ENCODE data around the gene KCNJ15.
A peak's percentile ranks its signal among the peaks of the same experiment; 100 is the strongest.

Gene KCNJ15

GRCh38 chr21:38300141-38300578, 43.4 kb downstream of the KCNJ15 start:
- no peak for DNase-seq

- DNase-seq, result no peak
Measured at GRCh38 chr21:38301321-38302214, 44.8 kb downstream of the KCNJ15 start.

- no peak for DNase-seq
Measured at GRCh38 chr21:38303300-38303699, 46.5 kb downstream of the KCNJ15 start.

GRCh38 chr21:38306433-38307141, 49.8 kb downstream of the KCNJ15 start:
- no peak for DNase-seq

- DNase-seq, result no peak
Measured at GRCh38 chr21:38307771-38308531, 51.2 kb downstream of the KCNJ15 start.

GRCh38 chr21:38308532-38309119, 51.8 kb downstream of the KCNJ15 start:
- no peak for DNase-seq

- peak; percentile 27 to 45 for DNase-seq
Measured at GRCh38 chr21:38310646-38311485, 54.1 kb downstream of the KCNJ15 start.

- peak; percentile 16 to 25 for DNase-seq
Measured at GRCh38 chr21:38311765-38312164, 55.0 kb downstream of the KCNJ15 start.

- DNase-seq, result no peak
Measured at GRCh38 chr21:38312822-38313221, 56.0 kb downstream of the KCNJ15 start.

- DNase-seq, result no peak
Measured at GRCh38 chr21:38314558-38314957, 57.8 kb downstream of the KCNJ15 start.

- DNase-seq, result no peak
Measured at GRCh38 chr21:38315122-38315521, 58.3 kb downstream of the KCNJ15 start.

GRCh38 chr21:38319781-38320180, 63.0 kb downstream of the KCNJ15 start:
- no peak for DNase-seq

- no peak for DNase-seq
Measured at GRCh38 chr21:38321568-38321967, 64.8 kb downstream of the KCNJ15 start.

- DNase-seq, result no peak
Measured at GRCh38 chr21:38322311-38322950, 65.6 kb downstream of the KCNJ15 start.

GRCh38 chr21:38323721-38324531, 67.1 kb downstream of the KCNJ15 start:
- no peak for DNase-seq

GRCh38 chr21:38325216-38325615, 68.4 kb downstream of the KCNJ15 start:
- DNase-seq, result no peak

GRCh38 chr21:38325731-38326420, 69.1 kb downstream of the KCNJ15 start:
- DNase-seq, result no peak

- DNase-seq, result no peak
Measured at GRCh38 chr21:38326429-38326828, 69.6 kb downstream of the KCNJ15 start.

- DNase-seq, result no peak
Measured at GRCh38 chr21:38326899-38327298, 70.1 kb downstream of the KCNJ15 start.

- DNase-seq, result no peak
Measured at GRCh38 chr21:38327984-38328383, 71.2 kb downstream of the KCNJ15 start.

Data from NCI-H187 (cell line).